ENCODE data around the gene MEF2C.

GRCh38 chr5:88740604-88741185, 142.3 kb downstream of the MEF2C start:
- TF ChIP-seq EZH2 (IDR thresholded peaks at IDR 0.05; ENCODE audit: insufficient read depth, poor library complexity, severe bottlenecking), result no peak
- TF ChIP-seq EZH2phosphoT487 (IDR thresholded peaks at IDR 0.05; ENCODE audit: insufficient read depth, low read depth), result no peak

Data from GM23248 (cell line).